CD14-positive monocyte (primary cell): ENCODE measurements around the gene ABAT. TPM values are rescaled to one million over a fixed set of nuclear protein-coding genes. Genes with fewer than 3 reads are reported as not detected.
A peak's percentile ranks its signal among the peaks of the same experiment; 100 is the strongest.
"Not testable (repeated sequence)": the region's sequence is repeated elsewhere in the genome, so short reads cannot be mapped to it uniquely, and the experiment has no call there.

Experiments used
- DNase-seq, 3 donors: peaks; one replicate each; pipeline ENCODE4 v3.0.0-alpha.2; 2011 to 2022
- H2AFZ ChIP-seq: 2 replicates; pipeline ENCODE4 v1.6.0; 2012; ENCODE audit warnings: mild to moderate bottlenecking, low read depth, low read length, inconsistent platforms; ENCODE audit not compliant: insufficient read depth, poor library complexity, severe bottlenecking
- H3K27ac ChIP-seq, 2 donors: 1 replicate in 1 of 2; 2 replicates in 1 of 2; pipeline ENCODE4 v1.5.1; 2012 to 2013; ENCODE audit warnings: low read length in 2 of 2, control low read depth in 1 of 2, inconsistent platforms in 1 of 2, low read depth in 1 of 2, mild to moderate bottlenecking in 1 of 2
- H3K27me3 ChIP-seq, 2 donors: one replicate each; pipeline versions ENCODE4 v1.6.0 to v1.6.1; 2011 to 2013; ENCODE audit warnings: low read length in 2 of 2; ENCODE audit not compliant: control insufficient read depth in 2 of 2, insufficient read depth in 2 of 2
- H3K36me3 ChIP-seq, 2 donors: replicated peaks in 1 of 2; 1 replicate in 1 of 2; 2 replicates in 1 of 2; pipeline versions ENCODE4 v1.5.1 to v1.6.1; 2012 to 2013; ENCODE audit warnings: low read length in 2 of 2, control low read depth in 1 of 2, inconsistent platforms in 1 of 2, mild to moderate bottlenecking in 1 of 2; ENCODE audit not compliant: insufficient read depth in 2 of 2, control insufficient read depth in 1 of 2
- H3K4me1 ChIP-seq, 2 donors: 1 replicate in 1 of 2; 2 replicates in 1 of 2; pipeline versions ENCODE4 v1.5.1 to v1.6.1; 2012 to 2013; ENCODE audit warnings: low read length in 2 of 2, control low read depth in 1 of 2, inconsistent platforms in 1 of 2, mild to moderate bottlenecking in 1 of 2, moderate library complexity in 1 of 2; ENCODE audit not compliant: insufficient read depth in 2 of 2, control insufficient read depth in 1 of 2
- H3K4me2 ChIP-seq: replicated peaks from 2 replicates; pipeline ENCODE3; 2012; ENCODE audit warnings: low read length, moderate library complexity, mild to moderate bottlenecking; ENCODE audit not compliant: poor library complexity, severe bottlenecking; ENCODE audit errors: extremely low read depth
- H3K4me3 ChIP-seq, 3 experiments: fragments of 200-600 bp in 1 of 3; sonication (generic) in 1 of 3; replicated peaks in 1 of 3; 1 replicate in 2 of 3; 2 replicates in 1 of 3; pipeline ENCODE4 v1.5.1; 2011 to 2013; ENCODE audit warnings: low read length in 3 of 3, mild to moderate bottlenecking in 3 of 3, control low read depth in 2 of 3, low read depth in 2 of 3, inconsistent platforms in 1 of 3, moderate library complexity in 1 of 3
- H3K79me2 ChIP-seq: 2 replicates; pipeline ENCODE4 v1.6.0; 2012; ENCODE audit warnings: mild to moderate bottlenecking, control low read depth, inconsistent platforms, low read length, moderate library complexity; ENCODE audit not compliant: insufficient read depth
- H3K9ac ChIP-seq: 2 replicates; pipeline ENCODE4 v1.6.0; 2017; ENCODE audit warnings: low read length, mild to moderate bottlenecking; ENCODE audit not compliant: insufficient read depth, poor library complexity, severe bottlenecking
- H3K9me3 ChIP-seq, 2 donors: replicated peaks in 1 of 2; 1 replicate in 1 of 2; 2 replicates in 1 of 2; pipeline versions ENCODE4 v1.5.1 to v1.6.1; 2012 to 2013; ENCODE audit warnings: low read length in 2 of 2, control low read depth in 1 of 2; ENCODE audit not compliant: control insufficient read depth in 1 of 2, insufficient read depth in 1 of 2
- H4K20me1 ChIP-seq: 2 replicates; pipeline ENCODE4 v1.6.0; 2012; ENCODE audit warnings: mild to moderate bottlenecking, low read length, control low read depth, moderate library complexity; ENCODE audit not compliant: insufficient read depth
- H3K27ac Mint-ChIP-seq, 7 donors: one replicate each; pipeline ENCODE4 v1.8.0; 2020; ENCODE audit warnings: mild to moderate bottlenecking in 7 of 7, mixed read lengths in 7 of 7, moderate library complexity in 6 of 7, inconsistent platforms in 2 of 7
- H3K27me3 Mint-ChIP-seq, 3 donors: one replicate each; pipeline ENCODE4 v1.8.0; 2021 to 2022; ENCODE audit warnings: low read depth in 3 of 3, mild to moderate bottlenecking in 3 of 3, mixed read lengths in 3 of 3, moderate library complexity in 3 of 3, inconsistent platforms in 1 of 3
- H3K36me3 Mint-ChIP-seq, 2 donors: one replicate each; pipeline ENCODE4 v1.8.0; 2020; ENCODE audit warnings: mixed read lengths in 2 of 2, inconsistent platforms in 1 of 2, mild to moderate bottlenecking in 1 of 2
- H3K4me1 Mint-ChIP-seq: one replicate; pipeline ENCODE4 v1.8.0; 2020; ENCODE audit warnings: mild to moderate bottlenecking, mixed read lengths
- H3K4me3 Mint-ChIP-seq, 2 donors: one replicate each; pipeline ENCODE4 v1.8.0; 2020; ENCODE audit warnings: mild to moderate bottlenecking in 2 of 2, mixed read lengths in 2 of 2, moderate library complexity in 1 of 2
- H3K9me3 Mint-ChIP-seq, 7 donors: one replicate each; pipeline ENCODE4 v1.8.0; 2020 to 2022; ENCODE audit warnings: mixed read lengths in 7 of 7, mild to moderate bottlenecking in 6 of 7, moderate library complexity in 6 of 7, inconsistent platforms in 2 of 7
- CTCF ChIP-seq: fragments of 200-600 bp; IDR thresholded peaks from one replicate; pipeline ENCODE4 v1.8.0; 2022; ENCODE audit warnings: antibody characterized with exemption, mild to moderate bottlenecking
- WGBS: methylation state at CpG from one replicate; pipeline ENCODE4 v1.1.5; 2013; ENCODE audit warnings: missing lambda C conversion rate; ENCODE audit not compliant: insufficient coverage; 5-methylcytosine and 5-hydroxymethylcytosine counted together
- intact Hi-C, 2 donors: fragments of 100-400 bp; cut with micrococcal nuclease; formaldehyde crosslinking; loops; one replicate each; pipeline versions ENCODE4 v1.15.0 to v1.15.1; 2023
- polyA plus RNA-seq, 3 donors: library from polyadenylated mRNA; depleted of rRNA in 1 of 3; unstranded in 2 of 3; stranded (reverse) in 1 of 3; fragments of 300-500 nt in 2 of 3; fragments of >200 nt in 1 of 3; fragmentation: Illumina TruSeq in 2 of 3; gene quantifications; 1 replicate in 2 of 3; 2 replicates in 1 of 3; pipeline ENCODE4 v1.2.3, GENCODE V29; 2012 to 2021

Gene ABAT
- polyA plus RNA-seq, 3 donors: 4.9 to 11.8 (median 8.7) TPM

GRCh38 chr16:8782673-8783072 is 108.3 kb downstream of the ABAT start:
- intact Hi-C loops: no loop called here
- Mint-ChIP-seq H3K4me1 (no peaks in the 10 kb centered on the region), H3K9me3 (no peaks in the 10 kb centered on the region), H3K27me3 (peaks cover 0 to 11% (median 1%) of the 10 kb centered on the region in 3 donors), H3K27ac (no peak overlapping the region), H3K4me3 (no peak overlapping the region), H3K36me3 (peaks cover 23 to 45% of the 10 kb centered on the region in 2 donors)
- Histone ChIP-seq H3K27ac (no peak overlapping the region), H3K79me2 (no peaks in the 10 kb centered on the region), H3K36me3 (peaks cover 14 to 31% of the 10 kb centered on the region in 2 donors), H3K9me3 (no peaks in the 10 kb centered on the region), H3K4me3 (no peak overlapping the region), H2AFZ (no peak overlapping the region), H3K9ac (no peak overlapping the region), H3K4me2 (no peak overlapping the region), H3K27me3 (no peaks in the 10 kb centered on the region), H3K4me1 (no peaks in the 10 kb centered on the region), H4K20me1 (no peaks in the 10 kb centered on the region)
- DNase-seq: no peak
- 100% methylated on average over 2 of the region's 6 CpGs for WGBS
- TF ChIP-seq CTCF: no peak

GRCh38 chr16:8785408-8785807 is 111.0 kb downstream of the ABAT start:
- Histone ChIP-seq H3K4me3 (no peak overlapping the region), H3K9ac (no peak overlapping the region), H2AFZ (no peak overlapping the region), H3K4me2 (no peak overlapping the region), H3K36me3 (peaks cover 3 to 7% of the 10 kb centered on the region in 2 donors), H3K9me3 (no peaks in the 10 kb centered on the region), H3K27ac (no peak overlapping the region), H3K4me1 (no peaks in the 10 kb centered on the region), H4K20me1 (no peaks in the 10 kb centered on the region), H3K27me3 (no peaks in the 10 kb centered on the region), H3K79me2 (no peaks in the 10 kb centered on the region)
- DNase-seq: no peak
- no peak overlapping the region for H3K27ac Mint-ChIP-seq
- peaks cover 6 to 23% of the 10 kb centered on the region in 2 donors for H3K36me3 Mint-ChIP-seq
- H3K9me3 Mint-ChIP-seq: no peaks in the 10 kb centered on the region
- no peak for TF ChIP-seq CTCF
- peaks cover 0 to 6% (median 3%) of the 10 kb centered on the region in 3 donors for H3K27me3 Mint-ChIP-seq
- no peaks in the 10 kb centered on the region for H3K4me1 Mint-ChIP-seq
- no peak overlapping the region for H3K4me3 Mint-ChIP-seq
- 95% methylated on average over 4 of the region's 6 CpGs for WGBS
- intact Hi-C loops: no loop called here

GRCh38 chr16:8786316-8786715 is 111.9 kb downstream of the ABAT start:
- H3K27ac ChIP-seq, H3K9me3 ChIP-seq, H3K79me2 ChIP-seq, H3K9me3 Mint-ChIP-seq, H3K4me1 Mint-ChIP-seq, H3K4me2 ChIP-seq, H4K20me1 ChIP-seq, H3K4me3 ChIP-seq, H3K27me3 ChIP-seq, DNase-seq, H3K9ac ChIP-seq, H3K27me3 Mint-ChIP-seq, H3K4me1 ChIP-seq, H2AFZ ChIP-seq, H3K36me3 ChIP-seq, H3K4me3 Mint-ChIP-seq, intact Hi-C loops: not testable (repeated sequence)
- Mint-ChIP-seq H3K36me3 (peaks cover 4 to 15% of the 10 kb centered on the region in 2 donors), H3K27ac (peak overlapping the region in 1 of 7 donors; percentile 5)
- WGBS: 90% methylated on average over 8 of the region's 11 CpGs
